AG09309 (cell line): Measurements from ENCODE around the gene RAPGEF5.

Source experiments
- DNase-seq: peaks from one replicate; pipeline ENCODE4 v3.0.0-alpha.2; 2010; ENCODE audit warnings: low read depth
- H3K4me3 ChIP-seq: 2 replicates; pipeline ENCODE4 v1.5.1; 2011; ENCODE audit warnings: mild to moderate bottlenecking, low read depth, low read length, moderate library complexity; ENCODE audit not compliant: control insufficient read depth
- CTCF ChIP-seq: IDR thresholded peaks from 2 replicates; pipeline ENCODE4 v1.5.1; 2011; ENCODE audit warnings: mild to moderate bottlenecking, low read depth, low read length, inconsistent platforms; ENCODE audit not compliant: insufficient read depth, control insufficient read depth; ENCODE audit errors: missing control alignments

RAPGEF5 gene

GRCh38 chr7:22373388-22373787 is 16.4 kb upstream of the RAPGEF5 start:
- H3K4me3 ChIP-seq = no peak overlapping the region
- no peak for DNase-seq
- no peak for TF ChIP-seq CTCF

GRCh38 chr7:22372863-22373262 is 15.9 kb upstream of the RAPGEF5 start:
- no peak for TF ChIP-seq CTCF
- DNase-seq = no peak
- no peak overlapping the region for H3K4me3 ChIP-seq

- no peak for TF ChIP-seq CTCF
- no peak for DNase-seq
- H3K4me3 ChIP-seq = no peak overlapping the region
Measured at GRCh38 chr7:22371878-22372277, 14.9 kb upstream of the RAPGEF5 start.

- no peak overlapping the region for H3K4me3 ChIP-seq
- TF ChIP-seq CTCF = no peak
- DNase-seq = no peak
Measured at GRCh38 chr7:22364900-22365299, 7.9 kb upstream of the RAPGEF5 start.

- TF ChIP-seq CTCF = no peak
- no peak for DNase-seq
- H3K4me3 ChIP-seq = no peak overlapping the region
Measured at GRCh38 chr7:22363756-22364422, 6.9 kb upstream of the RAPGEF5 start.

GRCh38 chr7:22361795-22362194 is 4.8 kb upstream of the RAPGEF5 start:
- no peak for DNase-seq
- TF ChIP-seq CTCF = no peak

More at GRCh38 chr7:22361795-22362194, 4.8 kb upstream of the RAPGEF5 start:
- H3K4me3 ChIP-seq = no peak overlapping the region
